Activated T-cell treated with anti-CD3 and anti-CD28 coated beads, Interleukin-2, amount 50 U/mL, for 24 hours (primary cell): ENCODE measurements around the gene ARHGAP21.

ENCODE experiments used
- DNase-seq: peaks from one replicate; pipeline ENCODE4 v3.0.0-alpha.2; 2020
- H3K27ac Mint-ChIP-seq: 2 replicates; pipeline ENCODE4 v1.8.0; 2020; ENCODE audit warnings: mild to moderate bottlenecking, mixed read lengths
- H3K27me3 Mint-ChIP-seq: 2 replicates; pipeline ENCODE4 v1.8.0; 2020; ENCODE audit warnings: mixed read lengths
- H3K36me3 Mint-ChIP-seq: 2 replicates; pipeline ENCODE4 v1.8.0; 2020; ENCODE audit warnings: low read depth, mixed read lengths
- H3K4me1 Mint-ChIP-seq: 2 replicates; pipeline ENCODE4 v1.8.0; 2020; ENCODE audit warnings: low read depth, mixed read lengths
- H3K4me3 Mint-ChIP-seq: 2 replicates; pipeline ENCODE4 v1.8.0; 2020; ENCODE audit warnings: mild to moderate bottlenecking, moderate library complexity, mixed read lengths
- H3K9me3 Mint-ChIP-seq: 2 replicates; pipeline ENCODE4 v1.8.0; 2020; ENCODE audit warnings: mixed read lengths

Gene ARHGAP21

DNA sequence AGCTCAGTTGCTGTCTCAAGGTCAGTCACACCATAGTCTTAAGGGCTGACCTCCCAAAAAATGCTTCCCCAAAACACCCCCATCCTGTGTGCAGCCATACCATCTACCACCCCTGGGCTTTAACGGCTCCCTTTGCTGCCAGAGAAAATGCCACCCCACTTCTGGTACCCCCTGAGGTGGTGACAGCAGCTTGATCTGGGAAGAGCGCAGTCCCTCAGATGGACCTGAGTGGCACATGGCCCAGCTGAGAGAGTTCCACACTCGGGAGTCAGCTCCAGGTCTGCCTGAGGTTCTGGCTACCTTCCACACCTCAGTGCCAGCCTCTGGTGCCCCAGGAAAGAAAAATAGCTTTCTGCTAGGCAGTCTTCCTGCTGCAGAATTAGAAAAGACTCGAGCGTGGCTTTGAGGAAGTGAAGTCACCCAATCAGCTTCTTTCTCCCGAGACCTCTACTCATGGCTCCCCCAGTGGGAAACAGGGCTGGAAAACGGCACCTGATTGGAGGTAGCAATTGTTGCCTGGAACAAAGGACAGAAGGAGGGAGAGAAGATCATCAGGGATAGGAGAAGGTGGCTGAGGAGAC lies 151.7 kb downstream of the ARHGAP21 start:
- no peaks in the 10 kb centered on the region for H3K9me3 Mint-ChIP-seq
- H3K27me3 Mint-ChIP-seq, result peaks cover 51% of the 10 kb centered on the region
- DNase-seq, result no peak
- no peak overlapping the region for H3K4me3 Mint-ChIP-seq
- H3K4me1 Mint-ChIP-seq, result peaks cover 8% of the 10 kb centered on the region
- H3K27ac Mint-ChIP-seq, result no peak overlapping the region
- H3K36me3 Mint-ChIP-seq, result no peaks in the 10 kb centered on the region

DNA sequence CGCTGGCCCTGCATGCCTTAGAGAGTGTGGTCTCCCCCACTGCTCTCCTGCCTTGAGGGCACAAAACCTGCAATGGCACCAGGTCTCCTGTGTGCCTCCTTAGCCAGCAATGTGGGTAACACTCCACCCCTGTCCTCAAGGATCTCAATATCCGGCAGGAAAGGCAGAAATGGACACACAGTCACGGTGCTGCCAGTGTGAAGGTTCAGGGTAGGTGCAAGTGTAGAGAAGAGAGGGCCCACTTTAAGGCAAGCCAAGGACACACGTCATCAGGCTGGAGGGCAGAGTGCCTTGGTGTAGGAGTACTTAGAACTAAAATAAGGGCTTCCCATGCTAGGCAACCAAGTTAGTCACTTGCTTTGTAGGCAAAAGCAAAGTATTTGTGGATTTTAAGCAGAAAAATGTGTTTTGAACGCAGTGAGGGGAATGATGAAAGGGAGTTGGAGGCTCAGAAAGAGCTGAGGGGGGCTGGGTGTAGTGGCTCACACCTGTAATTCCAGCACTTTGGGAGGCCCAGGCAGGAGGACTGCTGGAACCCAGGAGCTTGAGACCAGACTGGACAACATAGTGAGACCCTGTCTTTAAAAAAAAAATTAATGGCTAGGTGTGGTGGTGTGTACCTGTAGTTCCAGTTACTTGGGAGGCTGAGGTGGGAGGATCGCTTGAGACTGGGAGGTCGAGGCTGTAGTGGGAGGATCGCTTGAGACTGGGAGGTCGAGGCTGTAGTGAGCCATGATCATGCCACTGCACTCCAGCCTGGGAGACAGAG lies 152.8 kb downstream of the ARHGAP21 start:
- Mint-ChIP-seq H3K27ac (no peak overlapping the region), H3K36me3 (no peaks in the 10 kb centered on the region), H3K27me3 (peaks cover 47% of the 10 kb centered on the region), H3K4me3 (no peak overlapping the region), H3K9me3 (no peaks in the 10 kb centered on the region), H3K4me1 (peaks cover 8% of the 10 kb centered on the region)
- DNase-seq, result no peak

DNA sequence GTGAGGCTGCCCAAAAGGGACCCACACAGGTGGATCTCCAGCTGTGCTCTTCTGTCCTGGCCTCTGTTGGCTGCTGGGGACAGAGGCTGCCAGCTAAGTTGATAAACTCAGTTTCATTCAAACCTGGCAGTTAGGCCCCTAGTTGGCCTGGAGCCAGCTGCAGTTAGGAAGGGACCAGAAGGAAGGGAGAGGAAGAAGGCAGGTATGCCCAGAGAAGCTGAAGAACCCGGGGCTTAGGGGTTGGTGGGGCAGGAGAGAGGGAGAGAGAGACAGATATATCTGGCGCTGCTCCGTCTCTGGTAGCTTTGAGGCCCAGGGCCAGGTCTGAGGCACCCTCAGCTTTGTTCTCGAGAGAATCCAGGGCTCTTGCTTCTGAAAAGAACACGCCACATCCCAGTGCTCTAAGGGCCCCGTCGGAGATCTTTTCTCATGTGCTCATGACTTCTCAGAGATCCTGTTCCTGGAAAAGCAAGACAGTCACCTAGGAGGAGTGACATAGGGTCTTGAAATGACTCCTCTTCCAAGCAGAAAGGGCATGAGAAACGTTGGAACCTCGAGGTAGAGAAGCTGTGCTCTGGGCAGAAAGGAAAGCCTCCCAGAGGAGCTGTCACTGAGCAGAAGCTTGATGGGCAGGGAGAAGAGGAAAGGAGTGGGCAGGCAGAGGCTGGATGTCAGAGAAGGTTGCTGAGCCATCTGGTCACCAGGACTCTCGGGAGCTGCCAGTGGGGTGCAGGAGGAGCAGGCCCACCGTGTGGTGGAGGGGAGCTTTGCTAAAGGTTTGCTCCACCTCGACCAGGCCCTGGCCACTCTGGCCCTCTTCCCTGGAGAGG lies 153.6 kb downstream of the ARHGAP21 start:
- Mint-ChIP-seq H3K4me1 (peaks cover 3% of the 10 kb centered on the region), H3K27ac (no peak overlapping the region), H3K27me3 (peaks cover 47% of the 10 kb centered on the region), H3K4me3 (no peak overlapping the region), H3K9me3 (no peaks in the 10 kb centered on the region), H3K36me3 (no peaks in the 10 kb centered on the region)
- DNase-seq, result no peak

DNA sequence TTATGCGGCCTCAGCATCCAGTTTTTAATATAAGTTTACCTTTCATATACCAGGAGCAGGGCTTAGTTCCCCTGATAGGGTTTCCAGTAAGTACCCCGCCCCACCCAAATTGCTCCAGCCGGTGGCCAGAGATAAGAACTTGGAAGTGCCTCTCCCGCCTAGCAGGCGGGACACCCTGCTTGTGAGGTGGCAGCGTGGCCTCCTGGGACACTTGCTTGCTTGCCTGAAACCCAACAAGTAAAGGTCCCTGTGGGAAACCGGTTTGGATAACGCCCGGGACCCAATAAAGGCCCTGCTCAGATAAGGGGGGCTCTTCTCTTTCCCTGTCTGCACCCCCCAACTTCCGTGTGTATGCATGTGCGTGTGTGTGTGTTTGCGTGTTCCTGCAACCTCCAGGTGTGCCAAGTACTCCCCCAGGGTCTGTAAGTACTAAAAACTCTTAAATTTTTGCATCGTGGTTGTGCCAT lies 154.3 kb downstream of the ARHGAP21 start:
- no peak overlapping the region for H3K4me3 Mint-ChIP-seq
- no peak for DNase-seq
- H3K27me3 Mint-ChIP-seq, result peaks cover 41% of the 10 kb centered on the region
- no peak overlapping the region for H3K27ac Mint-ChIP-seq
- no peaks in the 10 kb centered on the region for H3K9me3 Mint-ChIP-seq
- H3K36me3 Mint-ChIP-seq, result no peaks in the 10 kb centered on the region
- no peaks in the 10 kb centered on the region for H3K4me1 Mint-ChIP-seq

DNA sequence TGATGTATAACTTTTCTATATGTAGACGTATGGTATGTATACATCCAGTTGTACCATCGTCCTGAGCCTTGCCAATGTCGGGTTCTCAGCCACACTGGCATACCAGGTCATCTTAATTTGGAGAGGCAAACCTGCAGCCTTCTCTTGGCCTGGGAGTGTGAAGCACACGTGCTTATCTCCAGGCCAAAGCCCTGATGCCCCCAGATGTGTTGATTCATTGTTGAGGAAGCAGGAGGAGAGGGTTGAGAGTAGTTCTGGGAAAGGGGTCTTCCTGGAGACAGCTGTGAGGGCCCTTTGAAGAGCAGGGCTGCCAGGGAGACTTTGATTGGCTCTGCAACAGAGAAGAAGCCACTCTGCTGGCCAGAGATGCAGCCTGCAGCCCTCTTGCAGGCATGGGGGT lies 155.6 kb downstream of the ARHGAP21 start:
- Mint-ChIP-seq H3K4me3 (no peak overlapping the region), H3K27ac (no peak overlapping the region), H3K36me3 (no peaks in the 10 kb centered on the region), H3K4me1 (no peaks in the 10 kb centered on the region), H3K27me3 (peaks cover 30% of the 10 kb centered on the region), H3K9me3 (no peaks in the 10 kb centered on the region)
- no peak for DNase-seq

DNA sequence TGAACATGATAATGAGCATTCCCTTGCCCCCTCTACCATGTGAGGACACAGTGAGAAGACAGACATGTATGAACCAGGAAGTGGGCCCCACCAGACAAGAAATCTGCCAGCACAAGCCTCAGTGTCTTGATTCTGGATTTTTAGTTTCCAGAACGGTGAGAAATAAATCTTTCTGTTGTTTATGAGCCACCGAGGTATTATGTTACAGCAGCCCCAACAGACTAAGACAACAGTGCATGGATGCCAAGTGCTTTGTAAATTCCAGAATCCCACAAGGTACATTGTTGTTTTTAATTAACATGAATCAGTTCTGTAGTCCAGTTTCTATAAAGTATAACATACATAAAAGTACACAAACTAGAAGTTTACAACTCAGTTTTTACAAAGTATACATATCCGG lies 162.2 kb downstream of the ARHGAP21 start:
- H3K27ac Mint-ChIP-seq, result no peak overlapping the region
- peaks cover 6% of the 10 kb centered on the region for H3K4me1 Mint-ChIP-seq
- no peaks in the 10 kb centered on the region for H3K36me3 Mint-ChIP-seq
- H3K4me3 Mint-ChIP-seq, result no peak overlapping the region
- H3K9me3 Mint-ChIP-seq, result no peaks in the 10 kb centered on the region
- H3K27me3 Mint-ChIP-seq, result no peaks in the 10 kb centered on the region
- DNase-seq, result no peak

DNA sequence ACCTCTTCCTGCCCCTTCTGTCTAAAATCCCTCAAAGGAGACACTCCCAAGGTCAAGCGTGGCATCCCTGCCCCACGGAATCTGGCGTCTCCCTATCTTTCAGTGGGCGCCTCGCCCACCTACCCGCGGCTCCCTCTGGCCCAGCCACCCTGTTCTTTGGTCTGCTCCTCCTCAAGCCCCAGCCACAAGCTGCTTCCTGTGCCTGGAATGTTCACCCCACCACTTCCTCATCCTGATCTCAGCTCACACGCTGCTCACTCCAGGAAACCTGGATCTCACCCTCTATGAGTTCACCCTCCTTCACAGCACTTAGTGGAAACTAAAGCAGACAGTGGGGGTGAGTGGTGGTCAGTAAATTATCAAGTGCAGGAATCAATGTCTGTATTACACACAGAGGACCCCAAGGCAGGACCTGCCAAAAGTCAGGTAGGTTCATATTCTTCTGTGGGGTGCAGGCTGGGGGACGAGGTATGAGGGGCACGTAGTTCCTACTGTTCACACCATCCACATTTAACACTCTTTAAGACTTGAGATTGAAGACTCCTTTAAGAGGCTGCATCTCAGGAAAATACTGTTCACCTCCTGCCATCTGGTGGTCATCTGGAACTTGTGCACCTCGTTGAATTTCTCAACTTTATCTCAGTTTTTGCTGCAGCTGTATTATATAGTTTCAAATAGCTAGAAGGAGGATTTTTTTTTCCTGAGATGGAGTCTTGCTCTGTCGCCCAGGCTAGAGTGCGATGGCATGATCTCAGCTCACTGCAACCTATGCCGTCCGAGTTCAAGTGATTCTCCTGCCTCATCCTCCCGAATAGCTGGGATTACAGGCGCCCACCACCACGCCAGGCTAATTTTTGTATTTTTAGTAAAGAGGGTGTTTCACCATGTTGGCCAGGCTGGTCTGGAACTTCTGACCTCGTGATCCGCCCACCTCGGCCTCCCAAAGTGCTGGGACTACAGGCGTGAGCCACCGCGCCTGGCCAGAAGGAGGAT lies 166.6 kb downstream of the ARHGAP21 start:
- no peak for DNase-seq
- H3K4me1 Mint-ChIP-seq, result peaks cover 6% of the 10 kb centered on the region

DNA sequence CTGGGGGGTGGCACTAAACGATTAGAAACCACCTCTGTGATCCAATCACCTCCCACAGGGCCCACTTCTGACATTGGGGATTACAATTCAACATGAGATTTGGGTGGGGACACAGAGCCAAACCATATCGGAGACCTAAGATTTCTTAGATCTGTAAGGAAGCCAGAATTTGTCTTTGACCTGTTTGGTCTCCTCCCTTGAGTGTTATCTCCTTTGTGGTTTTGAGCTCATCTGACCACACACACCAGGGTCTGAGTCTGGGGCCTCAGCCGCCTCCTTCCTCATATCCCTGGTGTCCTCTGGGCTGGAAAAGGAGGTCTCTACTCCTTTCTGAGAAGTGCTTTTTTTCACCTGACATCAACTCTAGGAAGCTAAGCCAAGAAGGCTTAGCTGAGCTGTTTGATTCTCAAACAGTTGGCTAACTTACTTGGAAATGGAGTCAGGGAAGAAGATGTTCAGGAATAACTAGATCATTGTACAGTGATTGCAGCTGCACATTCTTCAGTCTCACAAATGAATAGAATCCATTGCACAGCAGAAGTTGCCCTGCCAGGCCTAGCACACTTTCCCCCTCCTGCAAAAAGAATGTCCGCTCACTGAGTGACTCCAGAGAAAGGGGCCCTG lies 167.4 kb downstream of the ARHGAP21 start:
- Mint-ChIP-seq H3K27me3 (no peaks in the 10 kb centered on the region), H3K36me3 (no peaks in the 10 kb centered on the region), H3K4me3 (no peak overlapping the region), H3K27ac (no peak overlapping the region), H3K4me1 (peaks cover 6% of the 10 kb centered on the region), H3K9me3 (no peaks in the 10 kb centered on the region)
- DNase-seq, result no peak

More for the DNA sequence above, 166.6 kb downstream of the ARHGAP21 start:
- Mint-ChIP-seq H3K27ac (no peak overlapping the region), H3K27me3 (no peaks in the 10 kb centered on the region), H3K9me3 (no peaks in the 10 kb centered on the region), H3K36me3 (no peaks in the 10 kb centered on the region), H3K4me3 (no peak overlapping the region)

DNA sequence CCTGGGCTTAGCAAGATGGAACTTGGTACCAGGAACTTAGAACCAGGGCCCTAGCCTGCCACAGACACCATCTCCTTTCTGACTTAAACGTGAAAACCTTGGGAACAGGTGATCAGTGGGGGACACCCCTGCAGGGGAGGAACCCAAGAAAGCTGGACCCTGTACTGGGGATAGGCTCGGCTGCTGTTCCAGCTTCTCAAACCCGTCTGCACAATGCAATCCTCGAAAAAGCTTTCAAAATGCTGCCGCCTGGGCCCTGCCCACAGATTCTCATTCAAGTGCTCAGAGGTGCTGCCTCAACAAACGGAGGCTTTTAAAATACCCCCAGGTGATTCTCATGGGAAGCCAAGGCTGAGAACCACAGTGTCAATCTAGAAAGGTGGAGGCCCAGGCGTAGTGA lies 169.7 kb downstream of the ARHGAP21 start:
- Mint-ChIP-seq H3K27ac (no peak overlapping the region), H3K4me3 (no peak overlapping the region), H3K36me3 (no peaks in the 10 kb centered on the region), H3K27me3 (no peaks in the 10 kb centered on the region), H3K9me3 (no peaks in the 10 kb centered on the region), H3K4me1 (peaks cover 6% of the 10 kb centered on the region)
- no peak for DNase-seq

DNA sequence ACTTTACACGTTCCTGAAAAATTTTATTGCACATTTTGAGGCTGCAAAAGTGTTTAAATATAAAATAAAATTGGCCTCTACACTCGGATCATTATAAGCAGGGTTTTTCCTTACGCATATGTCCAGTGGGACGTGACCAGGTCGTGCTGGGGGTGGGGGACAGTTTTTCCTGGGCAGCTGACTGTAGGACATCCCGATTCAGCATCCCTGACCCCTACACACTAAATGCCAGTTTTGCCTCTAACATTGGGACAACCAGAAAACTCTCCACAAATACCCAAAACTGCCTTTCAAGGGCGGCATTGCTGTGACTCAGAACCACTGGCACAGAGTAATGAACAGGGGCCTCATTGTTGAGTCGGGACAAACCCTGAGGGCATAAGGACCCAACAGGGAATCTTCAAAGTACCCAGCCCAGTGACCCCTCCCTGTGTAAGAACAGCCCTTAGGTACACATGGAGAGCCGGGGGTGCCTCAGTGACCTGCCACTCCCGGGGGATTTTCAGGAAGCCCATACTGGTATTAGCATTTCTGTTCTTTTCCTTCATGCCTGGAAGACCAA lies 170.6 kb downstream of the ARHGAP21 start:
- Mint-ChIP-seq H3K36me3 (no peaks in the 10 kb centered on the region), H3K27me3 (no peaks in the 10 kb centered on the region), H3K4me3 (no peak overlapping the region), H3K9me3 (no peaks in the 10 kb centered on the region), H3K27ac (no peak overlapping the region), H3K4me1 (peaks cover 6% of the 10 kb centered on the region)
- no peak for DNase-seq

DNA sequence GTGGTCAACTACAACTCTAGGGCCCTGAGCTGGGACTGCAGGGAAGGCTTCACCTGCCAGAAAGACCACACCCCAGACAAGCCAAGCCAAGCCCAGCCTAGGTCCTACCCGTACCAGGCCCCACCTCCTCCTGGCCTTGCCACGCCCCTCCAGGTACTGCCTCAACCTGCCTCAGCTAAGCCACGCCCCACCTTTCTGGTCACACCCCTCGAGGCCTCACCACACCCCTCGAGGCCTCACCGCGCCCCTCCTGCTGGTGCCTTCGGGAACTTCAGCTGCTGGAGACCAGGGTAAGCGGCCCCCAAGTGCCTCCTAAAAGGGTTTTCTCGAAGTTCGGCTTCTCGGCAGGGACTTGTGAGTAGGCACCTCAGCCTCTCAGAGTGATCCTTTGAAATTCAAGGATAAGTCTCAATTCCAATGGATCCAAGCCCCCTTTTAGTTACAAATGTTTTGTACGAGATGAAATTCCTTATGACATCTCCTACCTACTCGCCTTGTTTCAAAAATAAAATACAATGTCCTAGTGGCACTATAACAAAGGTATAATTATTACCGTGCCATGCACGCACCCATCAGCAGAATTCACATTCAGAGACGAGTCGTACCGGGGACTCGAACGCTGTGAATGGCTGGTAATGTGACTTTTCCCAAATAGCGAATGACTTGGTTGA lies 171.2 kb downstream of the ARHGAP21 start:
- DNase-seq, result no peak
- no peaks in the 10 kb centered on the region for H3K36me3 Mint-ChIP-seq
- no peak overlapping the region for H3K27ac Mint-ChIP-seq
- H3K4me3 Mint-ChIP-seq, result no peak overlapping the region
- peaks cover 6% of the 10 kb centered on the region for H3K4me1 Mint-ChIP-seq
- H3K27me3 Mint-ChIP-seq, result no peaks in the 10 kb centered on the region
- no peaks in the 10 kb centered on the region for H3K9me3 Mint-ChIP-seq

DNA sequence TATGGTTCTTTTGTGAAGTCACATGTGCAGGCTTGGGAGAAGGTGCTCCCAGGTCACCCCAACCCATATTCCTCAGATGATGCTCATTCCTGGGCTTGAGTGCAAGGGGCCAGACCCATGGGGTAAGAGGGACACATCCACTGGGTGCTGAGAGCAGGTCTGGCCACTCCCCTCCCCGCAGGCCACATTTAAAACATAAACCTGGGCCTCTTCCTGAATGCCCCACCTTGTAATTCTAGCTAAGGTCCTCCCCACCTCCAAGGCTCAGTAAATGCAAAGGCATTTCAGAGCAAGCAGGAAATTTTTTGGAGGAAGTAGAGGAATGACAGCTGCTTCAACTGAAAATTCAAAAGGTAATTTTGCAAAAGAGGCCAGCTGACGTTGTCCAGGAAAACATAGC lies 172.5 kb downstream of the ARHGAP21 start:
- H3K36me3 Mint-ChIP-seq, result no peaks in the 10 kb centered on the region
- no peak overlapping the region for H3K27ac Mint-ChIP-seq
- no peaks in the 10 kb centered on the region for H3K9me3 Mint-ChIP-seq
- H3K27me3 Mint-ChIP-seq, result no peaks in the 10 kb centered on the region
- H3K4me3 Mint-ChIP-seq, result no peak overlapping the region
- H3K4me1 Mint-ChIP-seq, result no peaks in the 10 kb centered on the region
- no peak for DNase-seq

DNA sequence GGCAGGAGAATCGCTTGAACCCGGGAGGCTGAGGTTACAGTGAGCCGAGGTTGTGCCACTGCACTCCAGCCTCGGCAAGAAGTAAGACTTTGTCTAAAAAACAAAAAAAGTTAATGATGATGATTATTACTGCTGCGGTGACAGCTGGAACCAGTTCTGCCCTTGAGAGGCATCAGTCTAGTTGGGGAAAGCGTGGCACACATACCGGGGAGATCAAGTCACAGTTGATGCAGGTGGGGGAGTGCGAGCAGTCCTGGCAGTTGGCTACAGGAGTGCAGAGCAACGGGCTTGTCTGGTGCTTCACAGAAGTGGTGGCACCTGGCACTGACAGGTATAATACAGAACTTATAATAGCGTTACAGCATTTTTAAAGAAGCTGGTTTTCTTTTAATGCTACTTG lies 173.0 kb downstream of the ARHGAP21 start:
- no peak for DNase-seq
- no peaks in the 10 kb centered on the region for H3K36me3 Mint-ChIP-seq
- no peaks in the 10 kb centered on the region for H3K27me3 Mint-ChIP-seq
- H3K4me1 Mint-ChIP-seq, result no peaks in the 10 kb centered on the region
- no peak overlapping the region for H3K4me3 Mint-ChIP-seq
- H3K9me3 Mint-ChIP-seq, result no peaks in the 10 kb centered on the region
- H3K27ac Mint-ChIP-seq, result no peak overlapping the region
